ENCODE measurements around the gene CROT.

DNA sequence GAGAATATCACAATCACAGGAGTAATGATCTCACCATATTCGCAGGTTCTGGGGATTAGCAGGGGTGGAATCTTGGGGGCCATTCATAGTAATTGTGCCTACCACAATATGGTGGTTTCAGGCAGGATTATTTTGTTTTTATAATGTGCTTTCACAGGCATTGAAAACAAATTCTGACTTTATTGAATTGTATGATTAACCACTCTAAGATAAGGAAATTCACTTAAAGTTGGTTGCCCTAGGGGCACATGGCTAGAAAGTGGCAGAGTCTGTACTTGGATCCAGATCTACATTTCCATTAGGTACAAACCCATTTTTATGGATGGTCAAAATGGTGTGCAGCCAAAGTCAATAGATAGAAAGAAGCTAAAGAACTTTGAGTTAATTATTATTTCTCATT lies 1.7 kb downstream of the CROT start:
- TF ChIP-seq POLR2A (IDR thresholded peaks at IDR 0.05): no peak
- TF ChIP-seq CTCF (IDR thresholded peaks at IDR 0.05): no peak

All from breast epithelium (tissue), 3 donors.